Measurements from ENCODE around the gene DNTT. TPM values are rescaled to one million over a fixed set of nuclear protein-coding genes. Genes with fewer than 3 reads are reported as not detected.

DNTT gene
- total RNA-seq, 4 donors from 2014 or later: not detected

GRCh38 chr10:96261930-96262329, 42.3 kb upstream of the DNTT start:
- ATAC-seq (ENCODE audit: low FRiP score) (no peak), DNase-seq (ENCODE audit: low spot score) (no peak)
- TF ChIP-seq CTCF (IDR thresholded peaks at IDR 0.05): no peak

- no peak for TF ChIP-seq CTCF (IDR thresholded peaks at IDR 0.05)
- ATAC-seq (ENCODE audit: low FRiP score) (no peak), DNase-seq (ENCODE audit: low spot score) (no peak)
Measured at GRCh38 chr10:96263176-96263575, 41.1 kb upstream of the DNTT start.

GRCh38 chr10:96263669-96264068, 40.6 kb upstream of the DNTT start:
- ATAC-seq (ENCODE audit: low FRiP score) (no peak), DNase-seq (ENCODE audit: low spot score) (no peak)
- no peak for TF ChIP-seq CTCF (IDR thresholded peaks at IDR 0.05)

GRCh38 chr10:96264938-96265337, 39.3 kb upstream of the DNTT start:
- ATAC-seq (ENCODE audit: low FRiP score): no peak
- DNase-seq (ENCODE audit: low spot score): no peak
- no peak for TF ChIP-seq CTCF (IDR thresholded peaks at IDR 0.05)

GRCh38 chr10:96266118-96266770, 38.0 kb upstream of the DNTT start:
- DNase-seq (ENCODE audit: low spot score) (no peak), ATAC-seq (ENCODE audit: low FRiP score) (no peak)
- no peak for TF ChIP-seq CTCF (IDR thresholded peaks at IDR 0.05)

GRCh38 chr10:96267234-96267705, 37.0 kb upstream of the DNTT start:
- ATAC-seq (ENCODE audit: low FRiP score): no peak
- no peak for DNase-seq (ENCODE audit: low spot score)
- no peak for TF ChIP-seq CTCF (IDR thresholded peaks at IDR 0.05)

- TF ChIP-seq CTCF (IDR thresholded peaks at IDR 0.05): no peak
- ATAC-seq (ENCODE audit: low FRiP score): no peak
- DNase-seq (ENCODE audit: low spot score): no peak
Measured at GRCh38 chr10:96268341-96268909, 35.8 kb upstream of the DNTT start.
